Glomerular visceral epithelial cell (primary cell): ENCODE data around the gene MRPL32.
A peak's percentile ranks its signal among the peaks of the same experiment; 100 is the strongest.
"Not testable (repeated sequence)": the region's sequence is repeated elsewhere in the genome, so short reads cannot be mapped to it uniquely, and the experiment has no call there.

ENCODE experiments used
- DNase-seq: peaks from one replicate; pipeline ENCODE4 v3.0.0-alpha.2; 2016; ENCODE audit errors: extremely low spot score

MRPL32 gene

GRCh38 chr7:42931834-42932651 is at the start of gene MRPL32, which contains the start of gene PSMA2:
TSS of gene MRPL32 (plus strand) at chr7:42932376. CDS start at chr7:42932387, 11 bp downstream.
TSS of gene PSMA2 (minus strand) at chr7:42932174. CDS start at chr7:42932158, 16 bp downstream.
- DNase-seq: peak; percentile 96

- peak; percentile 85 for DNase-seq
These were observed 48.2 kb upstream of the MRPL32 start for GRCh38 chr7:42883950-42884349.

DNA sequence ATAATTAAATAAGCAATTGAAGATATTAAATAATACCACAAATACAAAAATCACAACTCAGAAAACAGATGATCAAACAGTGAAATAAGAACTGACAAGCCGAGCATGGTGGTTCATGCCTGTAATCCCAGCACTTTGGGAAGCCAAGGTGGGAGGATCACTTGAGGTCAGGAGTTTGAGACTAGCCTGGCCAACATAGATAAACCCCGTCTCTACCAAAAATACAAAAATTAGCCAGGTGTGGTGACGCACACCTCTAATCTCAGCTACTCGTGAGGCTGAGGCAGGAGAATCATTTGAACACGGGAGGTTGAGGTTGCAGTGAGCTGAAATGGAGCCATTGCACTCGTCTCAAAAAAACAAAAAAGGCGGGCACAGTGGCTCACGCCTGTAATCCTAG is 47.0 kb upstream of the MRPL32 start:
- not testable (repeated sequence) for DNase-seq

DNA sequence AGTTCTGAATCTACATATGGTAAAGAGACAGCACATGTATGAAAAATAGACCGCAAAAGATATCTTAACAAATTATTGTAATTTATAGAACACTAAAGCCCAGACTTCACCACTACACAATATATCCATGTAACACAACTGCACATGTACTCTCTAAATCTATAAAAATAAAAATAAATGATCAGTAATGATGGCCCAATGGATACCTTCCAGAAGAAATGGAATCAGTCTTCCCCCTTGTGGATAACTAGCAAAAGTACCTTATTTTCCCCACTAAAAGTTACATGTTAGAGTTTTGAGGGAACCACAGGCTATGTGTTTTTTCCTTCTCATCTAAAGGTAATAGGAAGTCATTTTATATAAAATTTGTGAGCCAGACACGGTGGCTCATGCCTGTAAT is 46.0 kb upstream of the MRPL32 start:
- no peak for DNase-seq

GRCh38 chr7:42886893-42887505 is 45.2 kb upstream of the MRPL32 start:
- no peak for DNase-seq

GRCh38 chr7:42893346-42894240 is 38.6 kb upstream of the MRPL32 start:
- DNase-seq: no peak

DNA sequence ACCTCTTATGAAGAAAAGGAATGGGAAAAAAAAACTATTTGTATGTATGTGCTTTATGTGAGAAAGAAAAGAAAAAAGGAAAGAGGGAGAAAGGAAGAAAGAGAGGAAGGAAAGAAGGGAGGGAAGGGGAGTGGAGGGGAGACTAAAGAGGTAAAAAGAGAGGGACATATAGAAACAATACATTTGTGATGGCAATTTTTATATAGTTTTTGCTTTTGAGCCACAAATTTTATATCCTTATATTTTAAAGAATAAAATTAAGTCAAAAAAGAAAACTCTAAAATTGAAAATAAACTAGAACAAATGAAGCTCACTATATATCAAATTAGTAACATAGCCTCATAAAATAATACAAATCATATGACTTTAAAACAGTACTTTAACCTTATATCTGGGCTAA is 31.3 kb upstream of the MRPL32 start:
- no peak for DNase-seq

- DNase-seq: no peak
These were observed 29.8 kb upstream of the MRPL32 start for GRCh38 chr7:42902331-42902730.

DNA sequence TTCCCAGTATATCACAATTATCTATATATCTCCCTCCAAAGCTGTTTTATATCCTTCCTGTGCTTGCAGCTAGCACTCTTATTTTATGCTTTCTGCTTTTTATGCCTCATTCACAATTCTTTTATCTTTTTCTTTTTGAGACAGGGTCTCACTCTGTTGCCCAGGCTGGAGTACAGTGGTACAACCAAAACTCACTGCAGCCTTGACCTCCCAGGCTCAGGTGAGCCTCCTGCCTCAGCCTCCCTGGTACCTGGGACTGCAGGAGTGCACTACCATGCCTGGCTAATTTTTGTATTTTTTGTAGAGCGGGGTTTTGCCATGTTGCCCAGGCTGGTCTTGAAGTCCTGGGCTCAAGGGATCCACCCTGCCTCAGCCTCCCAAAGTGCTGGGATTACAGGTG is 26.0 kb upstream of the MRPL32 start:
- DNase-seq: no peak

GRCh38 chr7:42907316-42907715 is 24.9 kb upstream of the MRPL32 start:
- DNase-seq: peak; percentile 22

GRCh38 chr7:42910306-42910705 is 21.9 kb upstream of the MRPL32 start:
- DNase-seq: no peak

DNA sequence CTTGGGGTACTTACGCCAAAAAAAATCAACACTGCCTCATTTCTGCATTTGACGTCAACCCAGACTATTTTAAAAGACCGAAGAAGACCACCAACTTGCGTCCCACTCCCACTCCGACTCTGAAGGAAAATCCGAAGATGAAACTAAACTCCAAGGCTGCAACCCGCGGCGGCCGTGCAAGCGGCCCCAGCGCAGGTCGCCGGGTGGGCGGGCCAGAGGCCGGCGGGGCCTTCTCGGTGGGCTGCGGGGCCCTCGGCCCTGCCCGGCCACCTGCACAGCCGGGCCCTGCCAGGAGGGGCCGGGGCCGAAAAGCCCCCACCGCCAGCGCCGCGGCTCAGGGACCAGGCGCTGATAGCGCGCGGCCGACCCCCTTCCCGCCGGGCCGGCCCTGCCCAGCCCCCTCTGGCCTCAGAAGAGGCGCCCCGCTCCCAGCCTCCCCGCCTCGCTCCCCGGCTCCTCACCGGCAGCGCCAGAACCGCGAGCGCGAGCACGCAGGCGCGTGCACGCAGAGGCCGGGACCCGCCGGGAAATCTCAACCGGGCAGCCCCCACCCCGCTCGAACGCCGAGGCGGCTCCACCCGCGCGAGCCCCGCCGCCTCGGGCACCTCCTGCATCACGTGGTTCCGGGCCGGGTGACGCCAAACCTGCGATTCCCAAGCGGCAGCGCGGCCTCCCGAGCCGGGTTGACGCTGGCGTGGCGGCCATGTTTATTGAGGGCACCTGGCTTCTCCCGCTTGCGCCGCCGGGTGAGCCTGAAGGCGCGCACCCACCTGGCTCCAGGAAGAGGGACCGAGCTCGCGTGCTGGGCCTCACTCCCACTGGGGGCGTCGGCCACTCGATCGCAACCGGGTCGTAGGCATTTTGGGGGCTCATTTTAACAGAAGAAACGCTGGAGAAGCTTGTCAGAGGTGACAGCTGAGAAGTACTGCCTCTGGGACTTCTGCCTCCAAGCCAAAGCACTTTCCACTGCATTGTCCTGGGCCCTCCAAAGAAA is 20.4 kb upstream of the MRPL32 start, which contains the start of gene C7orf25:
Gene C7orf25, minus strand, starts transcription at position 617 of the 994 bp plus-strand sequence. CDS start 1,170 bp downstream, outside the sequence.
- DNase-seq: peak; percentile 93

DNA sequence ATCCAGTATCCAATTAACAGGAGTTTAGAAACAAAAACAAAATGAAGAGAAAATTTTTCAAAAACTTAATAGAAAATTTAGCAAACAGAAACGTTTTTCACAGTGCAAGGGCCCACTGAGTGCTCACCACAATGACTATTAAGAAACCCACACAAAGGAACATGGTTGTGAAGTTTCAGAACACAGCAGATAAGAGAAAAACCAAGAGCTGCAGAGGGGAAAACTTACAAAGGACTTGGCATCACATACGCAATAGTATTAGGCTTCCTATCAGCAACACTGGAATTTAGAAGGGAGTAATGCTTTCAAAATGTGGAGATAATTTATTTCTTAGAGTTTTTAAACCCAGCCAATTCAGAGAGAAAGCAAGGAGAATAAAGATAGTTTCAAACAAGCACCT is 18.6 kb upstream of the MRPL32 start:
- no peak for DNase-seq

DNA sequence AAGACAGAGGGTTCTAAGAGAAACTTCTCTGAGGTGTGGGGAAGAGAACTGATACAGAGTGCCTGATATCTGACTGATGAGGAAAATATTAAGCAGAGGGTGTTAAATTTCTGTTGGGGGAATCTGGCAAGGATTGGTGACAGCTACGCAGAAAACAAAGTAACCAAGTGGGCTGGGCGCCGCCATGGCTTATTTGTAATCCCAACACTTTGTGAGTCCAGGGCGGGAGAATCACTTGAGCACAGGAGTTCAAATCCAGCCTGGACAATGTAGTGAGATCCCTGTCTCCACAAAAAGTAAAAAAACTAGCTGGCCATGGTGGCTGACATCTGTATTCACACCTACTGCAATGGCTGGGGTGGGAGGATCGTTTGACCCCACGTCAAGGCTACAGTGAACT is 18.2 kb upstream of the MRPL32 start:
- DNase-seq: no peak

- DNase-seq: no peak
These were observed 17.6 kb upstream of the MRPL32 start for GRCh38 chr7:42914421-42915045.

- no peak for DNase-seq
These were observed 16.8 kb upstream of the MRPL32 start for GRCh38 chr7:42915356-42915755.

DNA sequence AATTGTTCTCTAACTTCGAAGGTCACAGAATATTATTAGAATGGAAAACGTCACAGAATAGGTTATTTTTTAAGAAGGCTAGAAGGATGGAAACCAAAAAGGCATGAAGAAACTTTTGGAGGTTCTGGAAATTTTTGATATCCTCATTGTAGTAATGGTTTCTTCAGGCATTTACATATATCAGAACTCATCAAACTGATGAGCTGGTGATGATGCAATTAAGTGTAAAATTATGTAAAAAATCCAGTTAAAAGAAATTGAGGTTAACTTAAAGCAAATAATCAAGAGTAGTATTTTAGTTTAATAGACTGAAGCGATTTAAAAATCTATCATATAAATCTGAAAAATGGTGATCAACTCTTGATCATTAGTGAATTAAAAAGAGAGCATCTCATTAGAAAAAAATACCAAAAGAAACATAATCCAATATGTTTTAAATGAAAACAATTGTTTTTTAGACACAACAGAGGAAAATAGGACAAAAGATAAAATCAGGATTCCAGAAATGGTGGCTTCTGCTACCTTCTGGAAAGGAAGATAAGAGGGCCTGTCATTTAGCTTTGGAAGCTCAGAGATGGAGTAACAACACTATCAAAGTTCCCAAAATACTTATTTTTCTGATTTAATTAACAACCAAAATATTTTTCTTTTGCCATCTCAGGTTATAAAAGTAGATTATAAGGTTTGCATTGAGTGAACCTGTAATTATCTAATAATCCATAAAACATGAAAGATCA is 10.0 kb upstream of the MRPL32 start:
- no peak for DNase-seq

GRCh38 chr7:42924223-42924838 is 7.8 kb upstream of the MRPL32 start:
- DNase-seq: no peak

DNA sequence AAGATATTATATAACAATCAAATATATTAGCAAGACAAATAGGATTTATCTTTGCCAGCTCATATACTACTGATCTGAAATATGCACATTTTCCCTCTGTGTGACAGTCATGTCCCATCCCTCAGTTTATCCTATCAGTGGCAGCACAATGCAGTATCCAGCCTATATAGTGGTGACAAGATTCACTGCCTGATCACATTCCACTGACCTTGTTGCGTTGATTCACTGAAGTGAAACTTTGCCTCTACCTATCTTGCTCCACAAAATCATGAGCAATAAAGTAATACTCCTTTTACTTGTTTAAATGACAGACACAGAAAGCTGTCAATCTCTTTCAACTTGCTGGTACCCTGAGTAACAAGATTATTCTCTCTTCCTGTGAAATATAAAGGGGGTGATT is 6.5 kb upstream of the MRPL32 start:
- no peak for DNase-seq
